ENCODE measurements around the gene UGT1A1. TPM values are rescaled to one million over a fixed set of nuclear protein-coding genes. Genes with fewer than 3 reads are reported as not detected.

The UGT1A1 gene
- total RNA-seq, 4 donors from 2014 or later, result 2.3 to 7.1 (median 3.4) TPM

- Histone ChIP-seq H3K27ac (peak overlapping the region in 1 of 4 donors; percentile 5), H3K4me1 (peaks cover 5 to 27% (median 9%) of the 10 kb centered on the region in 3 donors), H3K27me3 (peaks cover 0 to 6% (median 0%) of the 10 kb centered on the region in 4 donors), H3K9me3 (no peaks in the 10 kb centered on the region), H3K4me3 (no peak overlapping the region), H3K36me3 (no peaks in the 10 kb centered on the region)
- TF ChIP-seq CTCF (IDR thresholded peaks at IDR 0.05), result no peak
- DNase-seq, result no peak
- intact Hi-C loops (cut with DNase I), result no loop called here
- 45 to 54% methylated on average over 4 of the region's 4 CpGs for WGBS, 2 donors
These were observed 1.1 kb downstream of the UGT1A1 start for GRCh38 chr2:233761040-233761769.

GRCh38 chr2:233764264-233764663 lies 4.2 kb downstream of the UGT1A1 start:
- Histone ChIP-seq H3K27me3 (peaks cover 0 to 8% (median 0%) of the 10 kb centered on the region in 4 donors), H3K9me3 (no peaks in the 10 kb centered on the region), H3K4me1 (peaks cover 5 to 26% (median 9%) of the 10 kb centered on the region in 3 donors), H3K4me3 (no peak overlapping the region), H3K36me3 (peaks cover 0 to 27% (median 0%) of the 10 kb centered on the region in 3 donors), H3K27ac (no peak overlapping the region)
- DNase-seq, result no peak
- 36 to 54% methylated on average over 5 to 7 of the region's 7 CpGs for WGBS, 2 donors
- no peak for TF ChIP-seq CTCF (IDR thresholded peaks at IDR 0.05)
- no peak for TF ChIP-seq POLR2A (IDR thresholded peaks at IDR 0.05)
- intact Hi-C loops (cut with DNase I), result no loop called here

- H3K36me3 ChIP-seq, result peaks cover 0 to 32% (median 0%) of the 10 kb centered on the region in 3 donors
- TF ChIP-seq CTCF (IDR thresholded peaks at IDR 0.05) (no peak), POLR2A (IDR thresholded peaks at IDR 0.05) (no peak)
- H3K9me3 ChIP-seq, result no peaks in the 10 kb centered on the region
- no peak overlapping the region for H3K27ac ChIP-seq
- H3K4me3 ChIP-seq, result no peak overlapping the region
- peaks cover 0 to 8% (median 0%) of the 10 kb centered on the region in 4 donors for H3K27me3 ChIP-seq
- intact Hi-C loops (cut with DNase I), result no loop called here
- peaks cover 5 to 22% (median 9%) of the 10 kb centered on the region in 3 donors for H3K4me1 ChIP-seq
- no peak for DNase-seq
- 49 to 89% methylated on average over 3 of the region's 3 CpGs for WGBS, 2 donors
These were observed 4.7 kb downstream of the UGT1A1 start for GRCh38 chr2:233764761-233765160.

- 33 to 65% methylated on average over 2 of the region's 4 CpGs for WGBS, 2 donors
- H3K4me3 ChIP-seq, result no peak overlapping the region
- intact Hi-C loops (cut with DNase I), result no loop called here
- TF ChIP-seq POLR2A (IDR thresholded peaks at IDR 0.05), result no peak
- no peak for TF ChIP-seq CTCF (IDR thresholded peaks at IDR 0.05)
- H3K27ac ChIP-seq, result no peak overlapping the region
- peaks cover 0 to 8% (median 0%) of the 10 kb centered on the region in 4 donors for H3K27me3 ChIP-seq
- H3K36me3 ChIP-seq, result peaks cover 0 to 49% (median 0%) of the 10 kb centered on the region in 3 donors
- peaks cover 0 to 6% (median 4%) of the 10 kb centered on the region in 3 donors for H3K4me1 ChIP-seq
- no peaks in the 10 kb centered on the region for H3K9me3 ChIP-seq
- DNase-seq, result no peak
These were observed 6.3 kb downstream of the UGT1A1 start for GRCh38 chr2:233766416-233766815.

- no peak for DNase-seq
- WGBS, 2 donors, result 76 to 81% methylated on average over 4 of the region's 4 CpGs
- peaks cover 0 to 8% (median 0%) of the 10 kb centered on the region in 4 donors for H3K27me3 ChIP-seq
- TF ChIP-seq POLR2A (IDR thresholded peaks at IDR 0.05), result no peak
- TF ChIP-seq CTCF (IDR thresholded peaks at IDR 0.05), result no peak
- no peak overlapping the region for H3K27ac ChIP-seq
- H3K4me3 ChIP-seq, result no peak overlapping the region
- H3K4me1 ChIP-seq, result no peaks in the 10 kb centered on the region
- intact Hi-C loops (cut with DNase I), result no loop called here
- H3K36me3 ChIP-seq, result peaks cover 0 to 65% (median 0%) of the 10 kb centered on the region in 3 donors
- H3K9me3 ChIP-seq, result no peaks in the 10 kb centered on the region
These were observed 8.0 kb downstream of the UGT1A1 start for GRCh38 chr2:233768076-233768475.

Data from esophagus squamous epithelium (tissue), 5 donors.